ENCODE data around the gene TNNI3K. TPM values are rescaled to one million over a fixed set of nuclear protein-coding genes. Genes with fewer than 3 reads are reported as not detected.

The TNNI3K gene
- total RNA-seq, 4 donors from 2014 or later = 0.73 to 2.0 TPM; not detected in 2

- 91 to 96% methylated on average over 1 of the region's 1 CpG for WGBS, 2 donors
- no peak for DNase-seq
- Histone ChIP-seq H3K36me3 (no peaks in the 10 kb centered on the region), H3K4me3 (replicated peaks in 1 of 3) (no peak overlapping the region), H3K9me3 (no peaks in the 10 kb centered on the region), H3K4me1 (no peaks in the 10 kb centered on the region), H3K27me3 (no peaks in the 10 kb centered on the region), H3K27ac (no peak overlapping the region)
- TF ChIP-seq CTCF (IDR thresholded peaks at IDR 0.05) (no peak), POLR2A (IDR thresholded peaks at IDR 0.05) (no peak)
- intact Hi-C loops (cut with DNase I) = no loop called here
These were observed 168.4 kb downstream of the TNNI3K start for GRCh38 chr1:74403606-74404005.

- Histone ChIP-seq H3K27ac (no peak overlapping the region), H3K36me3 (no peaks in the 10 kb centered on the region), H3K4me3 (replicated peaks in 1 of 3) (no peak overlapping the region), H3K4me1 (no peaks in the 10 kb centered on the region), H3K27me3 (no peaks in the 10 kb centered on the region), H3K9me3 (no peaks in the 10 kb centered on the region)
- TF ChIP-seq CTCF (IDR thresholded peaks at IDR 0.05) (no peak), POLR2A (IDR thresholded peaks at IDR 0.05) (no peak)
- no peak for DNase-seq
- WGBS, 2 donors = 84 to 89% methylated on average over 2 of the region's 2 CpGs
- intact Hi-C loops (cut with DNase I) = no loop called here
These were observed 171.6 kb downstream of the TNNI3K start for GRCh38 chr1:74406759-74407158.

- Histone ChIP-seq H3K36me3 (no peaks in the 10 kb centered on the region), H3K27me3 (no peaks in the 10 kb centered on the region), H3K4me3 (replicated peaks in 1 of 3) (no peak overlapping the region), H3K27ac (no peak overlapping the region), H3K9me3 (no peaks in the 10 kb centered on the region), H3K4me1 (no peaks in the 10 kb centered on the region)
- DNase-seq = no peak
- 54 to 63% methylated on average over 3 of the region's 3 CpGs for WGBS, 2 donors
- TF ChIP-seq POLR2A (IDR thresholded peaks at IDR 0.05) = no peak
- no peak for TF ChIP-seq CTCF (IDR thresholded peaks at IDR 0.05)
- intact Hi-C loops (cut with DNase I) = no loop called here
These were observed 172.7 kb downstream of the TNNI3K start for GRCh38 chr1:74407902-74408301.

- no peaks in the 10 kb centered on the region for H3K4me1 ChIP-seq
- H3K27me3 ChIP-seq = no peaks in the 10 kb centered on the region
- H3K36me3 ChIP-seq = no peaks in the 10 kb centered on the region
- WGBS, 2 donors = 78 to 88% methylated on average over 3 of the region's 3 CpGs
- DNase-seq = no peak
- intact Hi-C loops (cut with DNase I) = no loop called here
- TF ChIP-seq POLR2A (IDR thresholded peaks at IDR 0.05) (no peak), CTCF (IDR thresholded peaks at IDR 0.05) (no peak)
- no peak overlapping the region for H3K4me3 ChIP-seq (replicated peaks in 1 of 3)
- H3K9me3 ChIP-seq = no peaks in the 10 kb centered on the region
- H3K27ac ChIP-seq = no peak overlapping the region
These were observed 177.1 kb downstream of the TNNI3K start for GRCh38 chr1:74412244-74412643.

GRCh38 chr1:74415935-74416334 is 180.7 kb downstream of the TNNI3K start:
- Histone ChIP-seq H3K9me3 (no peaks in the 10 kb centered on the region), H3K4me3 (replicated peaks in 1 of 3) (no peak overlapping the region), H3K4me1 (no peaks in the 10 kb centered on the region), H3K27me3 (no peaks in the 10 kb centered on the region), H3K27ac (no peak overlapping the region), H3K36me3 (no peaks in the 10 kb centered on the region)
- WGBS, 2 donors = 90 to 95% methylated on average over 5 of the region's 5 CpGs
- no peak for DNase-seq
- intact Hi-C loops (cut with DNase I) = no loop called here
- TF ChIP-seq CTCF (IDR thresholded peaks at IDR 0.05) (no peak), POLR2A (IDR thresholded peaks at IDR 0.05) (no peak)

Data from thyroid gland (tissue), 4 donors.